ENCODE results near the gene CEMIP.

GRCh38 chr15:80957556-80957955, 178.4 kb downstream of the CEMIP start:
- no peak for TF ChIP-seq CTCF (IDR thresholded peaks at IDR 0.05; ENCODE audit: poor library complexity)
- no peak for TF ChIP-seq EZH2phosphoT487 (IDR thresholded peaks at IDR 0.05; ENCODE audit: low read depth, severe bottlenecking, unreplicated experiment)
- TF ChIP-seq EZH2 (IDR thresholded peaks at IDR 0.05; ENCODE audit: borderline replicate concordance): no peak
